NCI-H748 (cell line): ENCODE measurements around the gene GCSH.

ENCODE experiments used
- DNase-seq: peaks from one replicate; lab custom pipeline; 2025; ENCODE audit not compliant: unreplicated experiment; lab: John Stamatoyannopoulos, UW

Gene GCSH

GRCh38 chr16:81105946-81106345 lies 9.8 kb upstream of the GCSH start:
- no peak for DNase-seq

DNA sequence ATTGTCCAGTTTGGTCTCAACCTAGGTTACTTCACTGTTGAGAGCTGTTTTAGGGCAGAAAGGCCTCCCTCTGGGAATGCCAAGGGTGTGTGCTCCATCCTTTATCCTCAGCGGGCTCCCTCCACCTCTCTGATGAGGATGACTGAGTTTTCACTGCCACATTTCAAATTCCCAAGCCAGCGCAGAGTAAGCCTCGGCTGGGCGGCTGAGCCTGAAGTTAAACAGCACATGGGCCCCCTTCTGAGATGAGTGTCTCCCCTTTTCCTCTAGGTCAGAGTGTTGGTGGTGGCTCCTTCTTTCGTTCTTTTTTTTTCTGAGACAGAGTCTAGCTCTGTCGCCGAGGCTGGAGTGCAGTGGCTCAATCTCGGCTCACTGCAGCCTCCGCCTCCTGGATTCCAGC lies 5.5 kb upstream of the GCSH start:
- DNase-seq, result no peak

- no peak for DNase-seq
These were observed 3.8 kb upstream of the GCSH start for GRCh38 chr16:81099958-81100357.

GRCh38 chr16:81097230-81097629 lies 1.0 kb upstream of the GCSH start:
- DNase-seq, result no peak

- no peak for DNase-seq
These were observed 567 bp upstream of the GCSH start for GRCh38 chr16:81096715-81097208.

DNA sequence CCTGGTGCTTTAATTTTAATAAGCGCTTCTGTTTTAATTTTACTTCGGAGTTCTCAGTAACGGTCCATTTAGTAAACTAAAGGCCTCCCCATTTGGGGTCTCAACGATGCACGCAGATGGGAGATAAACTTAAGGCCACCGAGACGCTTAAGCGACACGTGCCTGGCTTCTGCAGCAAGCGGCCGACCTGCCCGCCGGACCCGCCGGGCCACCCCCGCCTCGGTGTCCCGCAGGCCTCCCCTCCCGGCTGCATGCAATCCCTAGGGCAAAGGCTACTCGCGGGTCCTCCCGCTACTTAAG lies 592 bp downstream of the GCSH start:
- no peak for DNase-seq

DNA sequence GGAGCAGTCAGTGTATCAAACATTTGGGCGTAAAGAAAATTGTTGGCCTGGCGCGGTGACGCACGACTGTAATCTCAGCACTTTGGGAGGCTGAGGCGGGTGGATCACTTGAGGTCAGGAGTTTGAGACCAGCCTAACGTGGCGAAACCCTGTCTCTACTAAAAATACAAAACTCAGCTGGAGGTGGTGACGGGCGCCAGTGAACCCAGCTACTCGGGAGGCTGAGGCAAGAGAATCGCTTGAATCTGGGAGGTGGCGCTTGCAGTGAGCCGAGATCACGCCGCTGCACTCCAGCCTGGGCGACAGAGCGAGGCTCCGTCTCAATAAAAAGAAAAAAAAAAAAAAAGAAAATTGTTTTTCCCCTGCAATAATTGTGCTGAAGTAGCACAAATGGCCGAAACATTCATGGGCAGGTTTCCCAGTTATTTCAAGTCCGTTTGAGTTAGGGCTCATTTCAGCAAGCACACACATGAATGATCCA lies 1.4 kb downstream of the GCSH start:
- DNase-seq, result no peak

- DNase-seq, result no peak
These were observed 7.4 kb downstream of the GCSH start for GRCh38 chr16:81088836-81089235.

GRCh38 chr16:81081014-81081413 lies 15.2 kb downstream of the GCSH start:
- DNase-seq, result no peak

- no peak for DNase-seq
These were observed 16.0 kb downstream of the GCSH start for GRCh38 chr16:81080233-81080632.

GRCh38 chr16:81077076-81077940 lies 18.9 kb downstream of the GCSH start, which contains the start of gene C16orf46:
C16orf46 (minus strand) TSS chr16:81077238; CDS start chr16:81063955, 13,283 bp downstream.
- peak; percentile 94 for DNase-seq

DNA sequence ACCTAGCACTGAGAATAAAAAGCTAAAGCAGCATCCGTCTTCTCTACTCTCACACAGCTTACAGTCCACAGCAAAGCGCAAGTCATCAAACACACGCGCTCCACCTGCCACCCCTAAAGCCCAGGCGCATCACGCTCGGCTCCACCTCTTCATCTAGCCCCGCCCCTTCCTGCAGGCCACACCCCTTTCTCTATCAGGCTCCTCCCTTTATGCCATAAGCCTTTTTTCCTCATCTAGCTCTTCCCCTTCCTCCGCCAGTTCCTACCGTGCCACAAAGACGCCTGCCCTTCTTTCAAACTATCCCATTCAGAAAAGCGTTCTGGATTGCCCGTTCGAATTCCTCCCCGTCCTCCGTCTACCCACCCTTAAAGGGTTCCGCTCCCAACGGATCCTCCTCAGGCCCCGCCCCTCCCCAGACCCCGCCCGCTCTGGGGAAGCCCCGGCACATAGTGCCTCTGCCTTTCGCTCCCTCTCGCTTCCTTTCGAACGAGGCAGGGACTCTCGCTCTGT lies 19.6 kb downstream of the GCSH start:
- DNase-seq, result peak; percentile 79

GRCh38 chr16:81073560-81074330 lies 22.4 kb downstream of the GCSH start:
- DNase-seq, result no peak

DNA sequence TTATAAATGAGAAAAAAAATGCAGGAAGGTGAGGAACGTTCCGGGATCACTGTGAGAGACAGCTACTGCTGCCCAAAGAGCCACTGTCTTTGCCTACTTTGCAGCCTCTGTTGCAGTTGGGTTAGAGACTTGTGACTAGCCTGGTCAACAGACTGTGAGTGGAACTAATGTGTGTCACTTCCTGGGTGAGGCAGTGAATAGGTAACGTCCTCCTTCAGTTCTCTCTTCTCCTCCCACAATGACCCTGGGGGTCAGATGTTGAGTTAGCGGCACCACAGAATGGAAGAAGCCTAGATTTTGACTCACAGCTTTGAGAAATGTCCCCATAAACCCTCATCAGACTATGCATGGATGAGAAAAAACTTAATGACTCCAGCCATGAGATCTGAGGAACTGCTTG lies 24.4 kb downstream of the GCSH start:
- no peak for DNase-seq

DNA sequence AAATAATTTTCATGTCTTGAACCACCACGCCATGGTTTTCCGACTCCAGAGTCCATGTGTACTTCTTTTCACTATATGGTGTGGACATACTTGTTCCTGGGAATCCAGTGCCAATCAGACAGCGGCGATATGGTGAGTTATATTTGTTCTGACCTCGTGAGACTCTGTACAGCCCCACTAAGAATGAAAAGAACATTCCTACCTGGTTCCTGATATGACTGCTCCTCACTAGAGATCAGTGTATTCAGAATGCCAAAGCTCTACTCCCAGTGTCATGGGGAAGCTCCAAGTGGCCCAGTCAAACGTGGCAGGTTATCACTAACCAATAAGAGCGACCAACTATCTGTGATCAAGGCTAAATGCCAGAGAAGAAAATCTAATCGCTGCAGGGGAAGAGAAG lies 25.2 kb downstream of the GCSH start:
- no peak for DNase-seq

GRCh38 chr16:81069063-81069462 lies 27.1 kb downstream of the GCSH start:
- DNase-seq, result no peak

DNA sequence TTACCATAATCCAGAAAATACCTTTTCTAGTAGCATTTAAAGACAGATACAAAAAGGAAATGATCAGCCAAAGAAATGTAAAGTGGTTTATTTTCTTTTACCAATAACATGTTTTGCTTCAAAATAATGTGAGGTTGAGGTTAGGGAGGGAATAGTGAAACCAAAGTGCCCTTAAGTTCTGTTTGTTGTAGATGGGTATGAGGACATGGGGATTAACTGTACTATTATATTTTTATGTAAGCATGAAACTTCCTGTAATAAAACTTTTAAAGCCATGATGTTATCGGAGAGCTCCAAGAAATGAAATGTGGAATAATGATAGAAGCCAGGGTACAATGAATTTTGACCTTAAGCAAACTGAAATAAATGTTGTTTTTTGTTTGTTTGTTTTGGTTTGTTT lies 29.0 kb downstream of the GCSH start:
- DNase-seq, result no peak

DNA sequence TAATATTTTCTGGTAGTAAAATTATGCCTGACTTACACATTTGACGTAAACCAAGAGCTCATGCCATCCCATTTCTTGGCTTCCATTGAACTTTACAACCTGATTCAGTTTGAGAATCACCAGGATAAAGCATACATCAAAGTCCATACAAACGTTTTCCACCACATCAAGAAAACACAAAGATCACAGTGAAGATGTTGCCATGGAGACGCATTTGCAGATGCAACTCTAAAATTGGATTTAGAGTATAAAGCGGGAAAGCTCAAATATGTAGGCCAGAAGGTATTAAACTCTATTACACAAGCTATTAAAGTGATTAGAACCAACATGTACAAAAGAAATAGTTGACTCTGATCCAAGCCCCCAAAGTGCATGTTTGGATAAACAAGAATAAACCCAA lies 29.5 kb downstream of the GCSH start:
- no peak for DNase-seq

DNA sequence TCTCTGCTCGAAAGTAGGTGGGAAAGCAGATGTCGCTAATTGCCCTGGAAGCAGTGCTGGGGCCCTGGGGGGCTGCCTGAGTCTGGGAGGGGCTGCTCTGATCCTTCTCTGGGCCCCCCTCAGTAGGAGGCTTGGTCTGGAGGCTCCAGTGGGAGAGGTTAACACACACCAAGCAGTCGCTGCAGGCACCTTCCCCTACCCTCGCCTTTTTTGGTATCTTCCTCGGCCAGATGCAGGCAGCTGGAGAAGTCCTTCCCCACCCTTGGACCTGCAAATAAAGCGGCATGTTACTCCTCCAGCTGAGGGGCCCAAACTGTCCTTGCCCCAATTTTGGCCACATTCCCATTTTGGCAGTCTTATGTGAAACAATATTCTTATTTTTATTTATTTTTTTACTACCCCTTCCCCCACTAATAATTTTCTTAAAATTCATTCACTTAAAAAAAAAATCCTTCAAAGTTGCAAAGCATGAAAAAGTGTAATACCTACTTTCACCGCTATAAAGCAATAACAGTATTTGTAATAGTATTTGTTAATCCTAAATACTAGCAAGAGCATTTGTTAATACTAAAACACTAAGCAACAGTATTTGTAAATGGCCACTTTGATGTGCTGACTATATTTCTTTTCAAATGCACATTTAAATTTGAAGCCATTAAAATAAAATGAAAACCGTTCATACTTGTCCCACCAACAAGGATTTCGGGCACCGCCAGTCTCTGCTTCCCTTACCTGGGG lies 34.2 kb downstream of the GCSH start:
- no peak for DNase-seq

GRCh38 chr16:81061307-81061640 lies 34.9 kb downstream of the GCSH start:
- DNase-seq, result no peak

- no peak for DNase-seq
These were observed 35.5 kb downstream of the GCSH start for GRCh38 chr16:81060576-81061306.
